ENCODE measurements around the gene PIM2. TPM values are rescaled to one million over a fixed set of nuclear protein-coding genes. Genes with fewer than 3 reads are reported as not detected.

The PIM2 gene
- total RNA-seq, 1 donor from 2014 or later = 14.3 TPM

GRCh38 chrX:48936429-48937053 lies 17.7 kb upstream of the PIM2 start:
- FAIRE-seq (no peak), DNase-seq (ENCODE audit: low spot score in 2 of 2) (no peak)

- no peak for DNase-seq (ENCODE audit: low spot score in 2 of 2)
- FAIRE-seq = no peak
These were observed 16.5 kb upstream of the PIM2 start for GRCh38 chrX:48935301-48935670.

GRCh38 chrX:48934581-48935300 lies 15.9 kb upstream of the PIM2 start:
- DNase-seq (ENCODE audit: low spot score in 2 of 2) (no peak), FAIRE-seq (no peak)

- DNase-seq (ENCODE audit: low spot score in 2 of 2) (no peak), FAIRE-seq (no peak)
These were observed 14.9 kb upstream of the PIM2 start for GRCh38 chrX:48933757-48934156.

GRCh38 chrX:48927736-48928382 lies 9.0 kb upstream of the PIM2 start:
- FAIRE-seq = no peak
- no peak for DNase-seq (ENCODE audit: low spot score in 2 of 2)

GRCh38 chrX:48927123-48927522 lies 8.3 kb upstream of the PIM2 start:
- DNase-seq (ENCODE audit: low spot score in 2 of 2) (no peak), FAIRE-seq (no peak)

GRCh38 chrX:48924270-48924669 lies 5.4 kb upstream of the PIM2 start:
- no peak for FAIRE-seq
- no peak for DNase-seq (ENCODE audit: low spot score in 2 of 2)

GRCh38 chrX:48923771-48924170 lies 4.9 kb upstream of the PIM2 start:
- DNase-seq (ENCODE audit: low spot score in 2 of 2) = no peak
- FAIRE-seq = no peak

- FAIRE-seq (no peak), DNase-seq (ENCODE audit: low spot score in 2 of 2) (no peak)
These were observed 1.9 kb upstream of the PIM2 start for GRCh38 chrX:48920718-48921104.

- FAIRE-seq (no peak), DNase-seq (ENCODE audit: low spot score in 2 of 2) (no peak)
These were observed 1.3 kb upstream of the PIM2 start for GRCh38 chrX:48919947-48920717.

- no peak for FAIRE-seq
These were observed 577 bp upstream of the PIM2 start for GRCh38 chrX:48919360-48919841.

GRCh38 chrX:48918301-48918642 lies 552 bp downstream of the PIM2 start:
- DNase-seq (ENCODE audit: low spot score in 2 of 2) (no peak), FAIRE-seq (no peak)

More at GRCh38 chrX:48919360-48919841, 577 bp upstream of the PIM2 start:
- no peak for DNase-seq (ENCODE audit: low spot score in 2 of 2)

- DNase-seq (ENCODE audit: low spot score in 2 of 2) = peak; percentile 72 to 76
- no peak for FAIRE-seq
These were observed 1.5 kb downstream of the PIM2 start for GRCh38 chrX:48917139-48918001.

- no peak for FAIRE-seq
- DNase-seq (ENCODE audit: low spot score in 2 of 2) = no peak
These were observed 4.0 kb downstream of the PIM2 start for GRCh38 chrX:48914593-48915493.

GRCh38 chrX:48913605-48914366 lies 5.0 kb downstream of the PIM2 start:
- FAIRE-seq = no peak
- DNase-seq (ENCODE audit: low spot score in 2 of 2) = no peak

GRCh38 chrX:48911412-48912182 lies 7.2 kb downstream of the PIM2 start, which contains the start of gene SLC35A2:
SLC35A2 (minus strand) TSS chrX:48911646; CDS start chrX:48911636, 10 bp downstream.
- FAIRE-seq (no peak), DNase-seq (ENCODE audit: low spot score in 2 of 2) (peak; percentile 75 to 81)

GRCh38 chrX:48910926-48911411 lies 7.9 kb downstream of the PIM2 start:
- no peak for FAIRE-seq
- DNase-seq (ENCODE audit: low spot score in 2 of 2) = no peak
